BJ (cell line): ENCODE data around the gene CD81. TPM values are rescaled to one million over a fixed set of nuclear protein-coding genes. Genes with fewer than 3 reads are reported as not detected.

Experiments used
- CTCF ChIA-PET: fragments of 350-600 bp; formaldehyde crosslinking; extraction: SDS; loops from one replicate; lab custom pipeline; 2021; ENCODE audit warnings: antibody characterized with exemption, inconsistent platforms; lab: Yijun Ruan, JAX
- POLR2A ChIA-PET: fragments of 300-600 bp; sonication (Branson Sonifier 250); formaldehyde crosslinking; extraction: SDS; loops from one replicate; lab custom pipeline; 2021; ENCODE audit warnings: antibody characterized with exemption; lab: Charles Lee
- DNase-seq: peaks from one replicate; pipeline ENCODE4 v3.0.0-alpha.2; 2011; ENCODE audit warnings: low read depth
- H3K27me3 ChIP-seq: 2 replicates; pipeline ENCODE4 v1.6.0; 2011; ENCODE audit warnings: low read length; ENCODE audit not compliant: control insufficient read depth, insufficient read depth
- H3K36me3 ChIP-seq: 2 replicates; pipeline ENCODE4 v1.5.1; 2011; ENCODE audit warnings: low read length; ENCODE audit not compliant: control insufficient read depth, insufficient read depth
- H3K4me3 ChIP-seq: 2 replicates; pipeline ENCODE4 v1.5.1; 2011; ENCODE audit warnings: low read depth, mild to moderate bottlenecking, control low read depth, low read length
- CTCF ChIP-seq: IDR thresholded peaks from 2 replicates; pipeline ENCODE4 v1.5.1; 2011; ENCODE audit warnings: low read depth, mild to moderate bottlenecking, control low read depth, inconsistent platforms, low read length, moderate library complexity; ENCODE audit not compliant: insufficient read depth
- polyA plus RNA-seq: library from polyadenylated mRNA; depleted of rRNA; stranded (reverse); fragments of >200 nt; gene quantifications from 2 replicates; pipeline ENCODE4 v1.2.3, GENCODE V29; 2011

The CD81 gene
- polyA plus RNA-seq, 1 experiment, result 875 TPM

DNA sequence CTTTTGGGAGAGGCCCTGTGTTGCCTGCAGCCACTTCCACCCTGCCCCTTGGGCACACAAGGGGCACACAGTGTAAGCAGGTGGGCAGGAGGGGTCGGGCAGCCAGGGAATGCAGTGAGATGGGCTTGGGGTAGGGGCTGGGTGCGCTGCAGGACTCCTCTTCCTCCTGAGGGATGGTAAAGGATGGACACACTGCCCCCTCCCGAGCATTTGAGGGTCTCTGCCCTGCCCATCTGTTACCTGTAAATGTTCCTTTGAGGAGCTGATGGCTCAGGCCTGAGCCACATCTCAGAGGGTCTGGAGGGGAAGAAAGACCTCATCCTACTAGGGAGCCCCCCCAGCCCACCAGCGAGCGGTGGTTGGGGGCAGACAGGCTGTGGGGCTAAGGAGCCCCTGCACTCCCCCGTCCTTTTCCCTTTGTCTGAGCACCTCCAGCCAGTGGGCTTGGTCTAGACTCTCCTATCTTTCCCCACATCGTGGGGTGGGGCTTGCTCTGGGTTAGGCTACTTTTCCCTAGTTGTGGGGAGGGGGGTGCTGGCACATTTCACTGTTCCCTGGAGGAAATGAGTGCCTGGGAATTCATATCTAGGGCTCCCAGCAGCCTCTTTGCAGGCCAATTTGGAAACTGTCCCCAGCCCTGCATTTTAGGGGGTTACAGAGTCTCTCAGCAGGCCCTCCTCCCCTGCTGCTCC is 21.7 kb downstream of the CD81 start:
- Histone ChIP-seq H3K27me3 (no peaks in the 10 kb centered on the region), H3K36me3 (peaks cover 50% of the 10 kb centered on the region), H3K4me3 (peak overlapping the region; percentile 56; the same call in 1 of the 2 replicates)
- CTCF ChIA-PET, result interaction anchor here (0.7 to 4.8 kb wide), 5 partner anchors 9 to 201 kb away, joined by 3 to 43 read pairs (median 7); partner anchors contain the start of genes C11orf21 and TSPAN32
- no peak for DNase-seq
- no peak for TF ChIP-seq CTCF
- POLR2A ChIA-PET, result no interaction called here

DNA sequence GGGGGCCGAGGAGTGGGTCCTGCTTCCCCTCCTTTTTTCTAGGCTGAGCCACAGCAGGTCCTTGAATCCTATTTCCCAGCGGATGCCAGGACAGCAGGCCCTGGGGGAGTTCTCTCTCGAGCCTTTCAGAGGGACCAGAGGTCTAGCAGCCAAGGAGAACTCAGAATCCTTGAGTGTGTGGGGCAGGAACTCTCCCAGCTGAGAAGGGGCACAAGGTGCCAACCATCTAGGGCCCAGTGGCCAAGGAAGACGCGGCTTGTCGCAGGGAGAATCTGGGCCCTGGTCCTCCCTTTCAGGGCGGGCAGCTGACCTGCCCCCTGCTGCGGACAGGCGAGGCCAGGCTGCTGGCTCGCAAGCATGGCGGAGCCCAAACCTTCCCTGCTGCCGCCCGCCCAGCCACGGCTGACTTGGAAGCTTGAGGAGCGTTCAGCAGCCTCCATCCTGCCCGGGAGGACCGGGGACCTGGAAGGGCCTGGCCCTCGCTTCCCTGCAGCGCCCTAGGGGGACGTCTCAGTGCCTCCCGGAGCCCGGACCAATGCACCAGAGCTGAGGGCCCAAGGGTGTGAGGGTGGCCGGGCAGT is 22.5 kb downstream of the CD81 start:
- POLR2A ChIA-PET, result no interaction called here
- Histone ChIP-seq H3K27me3 (no peaks in the 10 kb centered on the region), H3K36me3 (peaks cover 46% of the 10 kb centered on the region), H3K4me3 (peak overlapping the region; percentile 56)
- no peak for DNase-seq
- CTCF ChIA-PET, result interaction anchor here (0.9 to 4.8 kb wide), 11 partner anchors 8 to 215 kb away, joined by 3 to 43 read pairs (median 5); partner anchors contain the start of genes C11orf21 and TSPAN32
- TF ChIP-seq CTCF, result no peak

DNA sequence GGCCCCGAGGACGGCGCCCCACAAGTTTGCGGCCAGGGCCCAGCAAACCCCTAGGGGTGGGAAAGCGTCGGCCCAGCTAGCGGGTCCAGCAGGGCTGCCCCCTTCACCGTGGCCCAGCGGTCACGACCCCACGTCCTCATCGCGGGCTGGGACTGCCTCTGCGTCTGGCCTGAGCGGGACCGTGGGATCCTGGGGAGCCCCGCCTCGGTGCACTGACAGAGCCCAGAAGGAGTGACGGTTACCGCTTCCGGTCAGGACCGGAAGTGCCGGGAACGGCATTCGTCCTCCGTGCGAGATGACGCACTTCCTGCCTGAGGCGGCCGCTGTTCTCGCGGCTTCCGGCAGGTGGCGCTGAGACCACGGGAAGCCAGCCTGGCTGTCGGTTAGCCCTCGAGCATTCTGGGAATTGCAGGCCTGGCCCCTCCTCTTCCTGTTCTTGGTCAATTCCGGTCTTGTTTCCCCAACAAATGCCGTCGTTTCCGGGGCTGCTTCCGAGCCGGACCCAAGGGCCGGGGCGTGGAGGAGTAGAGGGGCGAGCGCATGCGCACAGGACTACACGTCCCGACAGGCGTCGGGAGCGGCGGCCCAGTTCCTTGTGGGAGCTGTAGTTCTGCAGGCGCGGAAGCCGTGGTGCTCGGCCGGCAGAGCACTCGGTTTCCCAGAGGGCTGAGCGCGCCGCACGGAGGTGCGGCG is 23.1 kb downstream of the CD81 start, which contains the start of gene TSSC4:
Gene TSSC4 (plus strand): TSS at position 682 of the 693 bp plus-strand sequence. CDS start 1,884 bp downstream, outside the sequence.
- Histone ChIP-seq H3K27me3 (no peaks in the 10 kb centered on the region), H3K36me3 (peaks cover 41% of the 10 kb centered on the region), H3K4me3 (peak within 1 kb of the TSS; percentile 100)
- TF ChIP-seq CTCF, result peak; percentile 99
- peak; percentile 100 for DNase-seq
- ChIA-PET CTCF (interaction anchor here (0.6 to 4.8 kb wide), 20 partner anchors 9 to 487 kb away, joined by 3 to 43 read pairs (median 4); partner anchors contain the start of genes C11orf21 and TSPAN32), POLR2A (interaction anchor here (0.5 to 1.8 kb wide), 5 partner anchors 9 to 95 kb away, joined by 3 to 13 read pairs (median 6); no protein-coding TSS in a partner anchor)

DNA sequence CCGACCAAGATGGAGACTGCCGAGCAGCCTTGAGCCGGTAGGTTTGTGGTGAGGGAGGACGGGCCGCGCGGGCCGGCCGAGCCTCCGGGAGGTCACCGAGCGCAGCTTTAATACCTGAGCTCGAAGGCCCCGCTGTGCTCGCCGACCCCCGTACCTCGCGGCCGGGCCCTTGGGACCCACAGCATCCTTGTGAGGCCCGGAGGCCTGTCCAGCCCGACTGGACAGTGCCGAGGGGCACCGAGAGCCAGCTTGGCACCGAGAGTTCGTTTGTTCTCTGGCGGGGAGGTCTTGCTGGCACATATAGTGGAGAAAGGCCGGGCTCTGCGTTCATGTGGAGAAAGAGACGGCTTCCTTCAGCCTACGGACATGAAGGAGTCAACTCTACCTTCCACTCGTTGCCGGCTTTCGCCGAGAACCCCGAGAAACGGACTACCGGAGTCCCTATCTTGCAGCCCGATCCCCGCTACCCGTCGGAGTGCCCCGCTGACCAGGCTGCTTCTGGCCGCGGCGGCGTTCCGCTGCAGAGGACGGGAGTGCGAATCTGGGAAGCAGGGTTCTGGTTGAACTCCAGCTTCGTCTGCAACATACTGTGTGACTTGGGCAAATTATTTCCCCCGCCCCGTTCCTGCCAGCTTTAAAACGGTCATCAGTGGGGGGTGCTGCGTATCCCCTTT is 23.8 kb downstream of the CD81 start:
- CTCF ChIA-PET, result interaction anchor here (0.6 to 4.8 kb wide), 18 partner anchors 8 to 486 kb away, joined by 3 to 43 read pairs (median 4); partner anchors contain the start of genes C11orf21 and TSPAN32
- Histone ChIP-seq H3K4me3 (peak overlapping the region; percentile 100), H3K27me3 (no peaks in the 10 kb centered on the region), H3K36me3 (peaks cover 35% of the 10 kb centered on the region)
- POLR2A ChIA-PET, result interaction anchor here (0.5 to 1.8 kb wide), 6 partner anchors 10 to 96 kb away, joined by 3 to 13 read pairs (median 6); no protein-coding TSS in a partner anchor
- no peak for DNase-seq
- no peak for TF ChIP-seq CTCF
